Measurements from ENCODE around the gene HSF4. TPM values are rescaled to one million over a fixed set of nuclear protein-coding genes. Genes with fewer than 3 reads are reported as not detected.

The HSF4 gene
- total and polyA plus RNA-seq, 2 donors (not counting 3 experiments of a cell fraction or from before 2014, with no cell fraction given) = 4.8 to 5.5 TPM

- Histone ChIP-seq H4K20me1 (replicated peaks; ENCODE audit: control insufficient read depth, extremely low read depth, insufficient read depth, low read length) (no peaks in the 10 kb centered on the region), H3K27me3 (ENCODE audit: control insufficient read depth in 2 of 2, insufficient read depth in 2 of 2, low read length in 2 of 2) (no peaks in the 10 kb centered on the region), H3K4me1 (ENCODE audit: control insufficient read depth, extremely low read depth, insufficient read depth, low read length) (peaks cover 40% of the 10 kb centered on the region), H3K79me2 (ENCODE audit: control insufficient read depth, insufficient read depth, low read length) (peaks cover 17% of the 10 kb centered on the region), H3K4me3 (replicated peaks in 1 of 3; ENCODE audit: insufficient read depth in 1 of 3, low read depth in 1 of 3, low read length in 3 of 3) (no peak overlapping the region), H3K4me2 (ENCODE audit: insufficient read depth, low read length) (no peak overlapping the region), H3K9me1 (replicated peaks; ENCODE audit: control insufficient read depth, extremely low read depth, insufficient read depth, low read length) (no peaks in the 10 kb centered on the region), H2AFZ (ENCODE audit: low read depth, low read length) (no peak overlapping the region), H3K27ac (ENCODE audit: insufficient read depth, low read depth, low read length) (no peak overlapping the region), H3K9me3 (replicated peaks; ENCODE audit: control insufficient read depth, insufficient read depth, low read length) (no peaks in the 10 kb centered on the region), H3K36me3 (ENCODE audit: control insufficient read depth in 2 of 2, extremely low read depth in 1 of 2, insufficient read depth in 2 of 2, low read length in 2 of 2) (no peaks in the 10 kb centered on the region), H3K9ac (replicated peaks; ENCODE audit: extremely low read depth, insufficient read depth, low read length) (no peak overlapping the region)
- ChIA-PET CTCF (interaction anchor here (1.4 to 3.5 kb wide), 3 partner anchors 10 to 171 kb away, joined by 3 to 15 read pairs (median 11); partner anchors contain the start of gene ELMO3), POLR2A (no interaction called here)
- BruUV-seq (replicated peaks) = no TSS peak
- dilution Hi-C loops (cut with MboI; ENCODE audit: extremely low pct_ligation_motif_present, low sequenced_read_pairs) = no loop called here
- TF ChIP-seq MYC (IDR thresholded peaks at IDR 0.05; ENCODE audit: low read depth, low read length) (no peak), POLR2A (IDR thresholded peaks at IDR 0.05; ENCODE audit: low read depth, low read length) (no peak), MAX (IDR thresholded peaks at IDR 0.05; ENCODE audit: insufficient read depth, insufficient read length) (no peak), GATA2 (IDR thresholded peaks at IDR 0.05; ENCODE audit: insufficient read depth, insufficient read length, low read depth, low read length) (no peak), CTCF (IDR thresholded peaks at IDR 0.05; ENCODE audit: extremely low read depth in 1 of 2, insufficient read depth in 1 of 2, low read depth in 1 of 2, low read length in 2 of 2) (no peak)
- FAIRE-seq (no peak), DNase-seq (ENCODE audit: low read depth, low spot score) (no peak)
- intact Hi-C loops (cut with micrococcal nuclease) = no loop called here
These were observed 24.3 kb downstream of the HSF4 start for GRCh38 chr16:67188798-67189197.

GRCh38 chr16:67190041-67190440 is 25.5 kb downstream of the HSF4 start, which contains the start of gene EXOC3L1:
Gene EXOC3L1, minus strand, starts transcription at chr16:67190136. Its CDS starts 460 bp downstream, at chr16:67189676.
- Histone ChIP-seq H3K79me2 (ENCODE audit: control insufficient read depth, insufficient read depth, low read length) (peaks cover 30% of the 10 kb centered on the region), H3K27me3 (ENCODE audit: control insufficient read depth in 2 of 2, insufficient read depth in 2 of 2, low read length in 2 of 2) (no peaks in the 10 kb centered on the region), H3K9ac (replicated peaks; ENCODE audit: extremely low read depth, insufficient read depth, low read length) (no peak within 1 kb of the TSS), H3K9me3 (replicated peaks; ENCODE audit: control insufficient read depth, insufficient read depth, low read length) (no peaks in the 10 kb centered on the region), H3K4me1 (ENCODE audit: control insufficient read depth, extremely low read depth, insufficient read depth, low read length) (peaks cover 36% of the 10 kb centered on the region), H3K36me3 (ENCODE audit: control insufficient read depth in 2 of 2, extremely low read depth in 1 of 2, insufficient read depth in 2 of 2, low read length in 2 of 2) (peaks cover 2 to 7% of the 10 kb centered on the region in 2 experiments), H2AFZ (ENCODE audit: low read depth, low read length) (peak within 1 kb of the TSS; percentile 40), H3K4me3 (replicated peaks in 1 of 3; ENCODE audit: insufficient read depth in 1 of 3, low read depth in 1 of 3, low read length in 3 of 3) (no peak within 1 kb of the TSS), H3K9me1 (replicated peaks; ENCODE audit: control insufficient read depth, extremely low read depth, insufficient read depth, low read length) (no peaks in the 10 kb centered on the region), H3K27ac (ENCODE audit: insufficient read depth, low read depth, low read length) (peak within 1 kb of the TSS; percentile 27), H3K4me2 (ENCODE audit: insufficient read depth, low read length) (peak within 1 kb of the TSS; percentile 26), H4K20me1 (replicated peaks; ENCODE audit: control insufficient read depth, extremely low read depth, insufficient read depth, low read length) (no peaks in the 10 kb centered on the region)
- TF ChIP-seq MYC (IDR thresholded peaks at IDR 0.05; ENCODE audit: low read depth, low read length) (no peak), POLR2AphosphoS5 (IDR thresholded peaks at IDR 0.05; ENCODE audit: insufficient read depth, low read depth, low read length) (no peak), CTCF (IDR thresholded peaks at IDR 0.05; ENCODE audit: extremely low read depth in 1 of 2, insufficient read depth in 1 of 2, low read depth in 1 of 2, low read length in 2 of 2) (no peak), FOS (IDR thresholded peaks at IDR 0.05; ENCODE audit: borderline replicate concordance, insufficient read depth, low read length) (no peak), POLR2A (IDR thresholded peaks at IDR 0.05; ENCODE audit: low read depth, low read length) (no peak), MAX (IDR thresholded peaks at IDR 0.05; ENCODE audit: insufficient read depth, insufficient read length) (no peak), GATA2 (IDR thresholded peaks at IDR 0.05; ENCODE audit: insufficient read depth, insufficient read length, low read depth, low read length) (no peak), EZH2 (IDR thresholded peaks at IDR 0.05; ENCODE audit: borderline replicate concordance, low read depth, low read length, severe bottlenecking) (no peak), JUN (IDR thresholded peaks at IDR 0.05; ENCODE audit: borderline replicate concordance, insufficient read depth, insufficient read length, low read depth) (no peak)
- BruUV-seq (replicated peaks) = no TSS peak
- DNase-seq (ENCODE audit: low read depth, low spot score) = no peak
- FAIRE-seq = no peak
- POLR2A ChIA-PET = no interaction called here
- CTCF ChIA-PET = interaction anchor here (0.6 to 3.5 kb wide), 7 partner anchors 8 to 229 kb away, joined by 3 to 15 read pairs (median 4); partner anchors contain the start of genes CES3, ELMO3 and NOL3
- intact Hi-C loops (cut with micrococcal nuclease) = loop anchor here (5.0 to 10.0 kb wide), 2 partner anchors 37 to 205 kb away; partner anchors contain the start of genes TMEM208 and TPPP3
- dilution Hi-C loops (cut with MboI; ENCODE audit: extremely low pct_ligation_motif_present, low sequenced_read_pairs) = no loop called here

Data from endothelial cell of umbilical vein (primary cell).